Activated T-helper 17 cell treated with anti-CD3 and anti-CD28 coated beads, Interleukin-2, amount 50 U/mL, for 72 hours (primary cell): ENCODE measurements around the gene METTL6. TPM values are rescaled to one million over a fixed set of nuclear protein-coding genes. Genes with fewer than 3 reads are reported as not detected.
A peak's percentile ranks its signal among the peaks of the same experiment; 100 is the strongest.
"Not testable (repeated sequence)": the region's sequence is repeated elsewhere in the genome, so short reads cannot be mapped to it uniquely, and the experiment has no call there.

Source experiments
- ATAC-seq: fragments of 150-1000 bp; cut with Tn5 transposase; replicated peaks from 2 replicates; pipeline ENCODE4 v1.10.0; 2021; ENCODE audit warnings: mild to moderate bottlenecking, moderate library complexity
- H3K27ac Mint-ChIP-seq: one replicate; pipeline ENCODE4 v1.8.0; 2022; ENCODE audit warnings: mixed read lengths
- H3K27me3 Mint-ChIP-seq: one replicate; pipeline ENCODE4 v1.8.0; 2022; ENCODE audit warnings: mixed read lengths
- H3K36me3 Mint-ChIP-seq: one replicate; pipeline ENCODE4 v1.8.0; 2022; ENCODE audit warnings: low read depth, mild to moderate bottlenecking, mixed read lengths
- H3K4me1 Mint-ChIP-seq: one replicate; pipeline ENCODE4 v1.8.0; 2022; ENCODE audit warnings: mixed read lengths
- H3K4me3 Mint-ChIP-seq: one replicate; pipeline ENCODE4 v1.8.0; 2022; ENCODE audit warnings: mild to moderate bottlenecking, mixed read lengths
- H3K9me3 Mint-ChIP-seq: one replicate; pipeline ENCODE4 v1.8.0; 2022; ENCODE audit warnings: mixed read lengths
- total RNA-seq, 2 donors: library from RNA; stranded (reverse); gene quantifications; one replicate each; pipeline ENCODE4 v1.2.3, GENCODE V29; 2022

METTL6 gene
- total RNA-seq, 2 donors from 2014 or later = 16.5 to 19.7 TPM

GRCh38 chr3:15433531-15433930, 6.2 kb upstream of the METTL6 start:
- Mint-ChIP-seq H3K36me3 (peaks cover 96% of the 10 kb centered on the region), H3K4me3 (no peak overlapping the region), H3K27me3 (no peaks in the 10 kb centered on the region), H3K9me3 (no peaks in the 10 kb centered on the region), H3K27ac (no peak overlapping the region), H3K4me1 (peaks cover 11% of the 10 kb centered on the region)
- no peak for ATAC-seq

GRCh38 chr3:15431256-15431837, 4.0 kb upstream of the METTL6 start:
- Mint-ChIP-seq H3K4me3 (peak overlapping the region; percentile 4), H3K36me3 (peaks cover 96% of the 10 kb centered on the region), H3K4me1 (peaks cover 17% of the 10 kb centered on the region), H3K27me3 (no peaks in the 10 kb centered on the region), H3K9me3 (no peaks in the 10 kb centered on the region), H3K27ac (peak overlapping the region; percentile 78)
- no peak for ATAC-seq

GRCh38 chr3:15430624-15431023, 3.3 kb upstream of the METTL6 start:
- H3K36me3 Mint-ChIP-seq = peaks cover 96% of the 10 kb centered on the region
- peak overlapping the region; percentile 78 for H3K27ac Mint-ChIP-seq
- no peak for ATAC-seq
- H3K27me3 Mint-ChIP-seq = no peaks in the 10 kb centered on the region
- peaks cover 25% of the 10 kb centered on the region for H3K4me1 Mint-ChIP-seq
- H3K9me3 Mint-ChIP-seq = no peaks in the 10 kb centered on the region
- no peak overlapping the region for H3K4me3 Mint-ChIP-seq

- Mint-ChIP-seq H3K27ac (peak overlapping the region; percentile 98), H3K4me3 (peak overlapping the region; percentile 95), H3K27me3 (no peaks in the 10 kb centered on the region), H3K9me3 (no peaks in the 10 kb centered on the region), H3K36me3 (peaks cover 95% of the 10 kb centered on the region), H3K4me1 (peaks cover 25% of the 10 kb centered on the region)
- no peak for ATAC-seq
These were observed 1.7 kb upstream of the METTL6 start for GRCh38 chr3:15429080-15429479.

- Mint-ChIP-seq H3K36me3 (peaks cover 95% of the 10 kb centered on the region), H3K27ac (peak overlapping the region; percentile 98), H3K4me3 (peak overlapping the region; percentile 95), H3K9me3 (no peaks in the 10 kb centered on the region), H3K27me3 (no peaks in the 10 kb centered on the region), H3K4me1 (peaks cover 25% of the 10 kb centered on the region)
- ATAC-seq = peak; percentile 83
These were observed 1.2 kb upstream of the METTL6 start for GRCh38 chr3:15428539-15428938.

GRCh38 chr3:15427981-15428380, 637 bp upstream of the METTL6 start:
- Mint-ChIP-seq H3K4me3 (peak overlapping the region; percentile 95), H3K27ac (peak overlapping the region; percentile 98), H3K36me3 (peaks cover 92% of the 10 kb centered on the region), H3K9me3 (no peaks in the 10 kb centered on the region), H3K4me1 (peaks cover 25% of the 10 kb centered on the region), H3K27me3 (no peaks in the 10 kb centered on the region)
- ATAC-seq = no peak

- Mint-ChIP-seq H3K4me3 (peak overlapping the region; percentile 95), H3K27me3 (no peaks in the 10 kb centered on the region), H3K36me3 (peaks cover 94% of the 10 kb centered on the region), H3K27ac (peak overlapping the region; percentile 98), H3K9me3 (no peaks in the 10 kb centered on the region), H3K4me1 (peaks cover 25% of the 10 kb centered on the region)
- ATAC-seq = no peak
These were observed 695 bp downstream of the METTL6 start for GRCh38 chr3:15426579-15427118.

GRCh38 chr3:15420871-15421270, 6.5 kb downstream of the METTL6 start:
- Mint-ChIP-seq H3K4me1 (peaks cover 6% of the 10 kb centered on the region), H3K27me3 (no peaks in the 10 kb centered on the region), H3K36me3 (peaks cover 83% of the 10 kb centered on the region), H3K4me3 (no peak overlapping the region), H3K27ac (no peak overlapping the region), H3K9me3 (no peaks in the 10 kb centered on the region)
- no peak for ATAC-seq

GRCh38 chr3:15410966-15411365, 16.4 kb downstream of the METTL6 start:
- not testable (repeated sequence) for H3K4me1 Mint-ChIP-seq, H3K27ac Mint-ChIP-seq, ATAC-seq, H3K9me3 Mint-ChIP-seq, H3K27me3 Mint-ChIP-seq, H3K4me3 Mint-ChIP-seq
- H3K36me3 Mint-ChIP-seq = peaks cover 62% of the 10 kb centered on the region

GRCh38 chr3:15409774-15410173, 17.6 kb downstream of the METTL6 start:
- H3K4me3 Mint-ChIP-seq = no peak overlapping the region
- no peaks in the 10 kb centered on the region for H3K27me3 Mint-ChIP-seq
- ATAC-seq = no peak
- no peak overlapping the region for H3K27ac Mint-ChIP-seq
- H3K36me3 Mint-ChIP-seq = peaks cover 50% of the 10 kb centered on the region
- H3K4me1 Mint-ChIP-seq = no peaks in the 10 kb centered on the region
- no peaks in the 10 kb centered on the region for H3K9me3 Mint-ChIP-seq

GRCh38 chr3:15409239-15409638, 18.1 kb downstream of the METTL6 start:
- H3K36me3 Mint-ChIP-seq = peaks cover 44% of the 10 kb centered on the region

GRCh38 chr3:15405448-15406050, 21.8 kb downstream of the METTL6 start:
- no peaks in the 10 kb centered on the region for H3K27me3 Mint-ChIP-seq
- no peak overlapping the region for H3K4me3 Mint-ChIP-seq
- peaks cover 6% of the 10 kb centered on the region for H3K4me1 Mint-ChIP-seq
- no peaks in the 10 kb centered on the region for H3K9me3 Mint-ChIP-seq
- peak; percentile 44 for ATAC-seq
- no peak overlapping the region for H3K27ac Mint-ChIP-seq
- H3K36me3 Mint-ChIP-seq = peaks cover 13% of the 10 kb centered on the region

More at GRCh38 chr3:15409239-15409638, 18.1 kb downstream of the METTL6 start:
- no peak overlapping the region for H3K27ac Mint-ChIP-seq
- no peaks in the 10 kb centered on the region for H3K4me1 Mint-ChIP-seq
- H3K9me3 Mint-ChIP-seq = no peaks in the 10 kb centered on the region
- no peaks in the 10 kb centered on the region for H3K27me3 Mint-ChIP-seq
- ATAC-seq = no peak
- H3K4me3 Mint-ChIP-seq = no peak overlapping the region

- Mint-ChIP-seq H3K27ac (no peak overlapping the region), H3K4me3 (no peak overlapping the region), H3K36me3 (peaks cover 5% of the 10 kb centered on the region), H3K4me1 (peaks cover 13% of the 10 kb centered on the region), H3K9me3 (no peaks in the 10 kb centered on the region), H3K27me3 (no peaks in the 10 kb centered on the region)
- ATAC-seq = no peak
These were observed 22.6 kb downstream of the METTL6 start for GRCh38 chr3:15404767-15405166.

- ATAC-seq = no peak
- Mint-ChIP-seq H3K27ac (no peak overlapping the region), H3K4me3 (no peak overlapping the region), H3K9me3 (no peaks in the 10 kb centered on the region), H3K4me1 (peaks cover 19% of the 10 kb centered on the region), H3K27me3 (no peaks in the 10 kb centered on the region), H3K36me3 (no peaks in the 10 kb centered on the region)
These were observed 23.4 kb downstream of the METTL6 start for GRCh38 chr3:15403965-15404364.

- no peak overlapping the region for H3K27ac Mint-ChIP-seq
- H3K36me3 Mint-ChIP-seq = no peaks in the 10 kb centered on the region
- no peaks in the 10 kb centered on the region for H3K9me3 Mint-ChIP-seq
- peaks cover 19% of the 10 kb centered on the region for H3K4me1 Mint-ChIP-seq
- H3K27me3 Mint-ChIP-seq = no peaks in the 10 kb centered on the region
- H3K4me3 Mint-ChIP-seq = no peak overlapping the region
- no peak for ATAC-seq
These were observed 23.8 kb downstream of the METTL6 start for GRCh38 chr3:15403495-15403894.
